Measurements from ENCODE around the gene MBNL2.

DNA sequence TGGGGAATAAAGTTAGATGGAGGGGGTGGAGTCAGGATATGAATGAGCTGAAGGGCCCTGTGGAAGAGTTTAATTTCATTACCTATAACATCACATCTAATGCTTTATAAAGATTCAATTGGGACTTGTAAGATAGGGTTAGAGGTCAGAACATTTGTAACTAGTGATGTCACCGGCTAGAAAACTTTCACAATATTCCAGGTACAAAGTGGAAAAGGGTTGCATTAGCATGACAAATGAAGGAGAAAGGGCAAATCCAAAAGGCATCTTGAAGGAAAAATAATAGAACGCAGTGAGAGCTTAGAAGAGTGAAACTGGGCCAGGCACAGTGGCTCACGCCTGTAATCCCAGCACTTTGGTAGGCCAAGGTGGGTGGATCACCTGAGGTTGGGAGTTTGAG, 7.6 kb downstream of the MBNL2 start:
- peak; percentile 19 for TF ChIP-seq POLR2AphosphoS5 (IDR thresholded peaks at IDR 0.05)
- TF ChIP-seq, protein P1, sequence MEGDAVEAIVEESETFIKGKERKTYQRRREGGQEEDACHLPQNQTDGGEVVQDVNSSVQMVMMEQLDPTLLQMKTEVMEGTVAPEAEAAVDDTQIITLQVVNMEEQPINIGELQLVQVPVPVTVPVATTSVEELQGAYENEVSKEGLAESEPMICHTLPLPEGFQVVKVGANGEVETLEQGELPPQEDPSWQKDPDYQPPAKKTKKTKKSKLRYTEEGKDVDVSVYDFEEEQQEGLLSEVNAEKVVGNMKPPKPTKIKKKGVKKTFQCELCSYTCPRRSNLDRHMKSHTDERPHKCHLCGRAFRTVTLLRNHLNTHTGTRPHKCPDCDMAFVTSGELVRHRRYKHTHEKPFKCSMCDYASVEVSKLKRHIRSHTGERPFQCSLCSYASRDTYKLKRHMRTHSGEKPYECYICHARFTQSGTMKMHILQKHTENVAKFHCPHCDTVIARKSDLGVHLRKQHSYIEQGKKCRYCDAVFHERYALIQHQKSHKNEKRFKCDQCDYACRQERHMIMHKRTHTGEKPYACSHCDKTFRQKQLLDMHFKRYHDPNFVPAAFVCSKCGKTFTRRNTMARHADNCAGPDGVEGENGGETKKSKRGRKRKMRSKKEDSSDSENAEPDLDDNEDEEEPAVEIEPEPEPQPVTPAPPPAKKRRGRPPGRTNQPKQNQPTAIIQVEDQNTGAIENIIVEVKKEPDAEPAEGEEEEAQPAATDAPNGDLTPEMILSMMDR (IDR thresholded peaks at IDR 0.05) = no peak
- no peak for TF ChIP-seq POLR2A (IDR thresholded peaks at IDR 0.05)
- TF ChIP-seq EP300 (IDR thresholded peaks at IDR 0.05) = no peak
